ENCODE results near the gene RAE1. TPM values are rescaled to one million over a fixed set of nuclear protein-coding genes. Genes with fewer than 3 reads are reported as not detected.

The RAE1 gene
- total and polyA plus RNA-seq, 2 donors (not counting 3 experiments of a cell fraction or from before 2014, with no cell fraction given) = 34.1 to 55.8 TPM

GRCh38 chr20:57382516-57382915 is 31.5 kb downstream of the RAE1 start:
- intact Hi-C loops (cut with micrococcal nuclease) (loop anchor here (5.0 to 10.0 kb wide), 3 partner anchors 210 to 830 kb away; partner anchors contain the start of gene PMEPA1), dilution Hi-C loops (cut with MboI; ENCODE audit: extremely low pct_ligation_motif_present, low sequenced_read_pairs) (no loop called here)
- Histone ChIP-seq H3K36me3 (ENCODE audit: control insufficient read depth in 2 of 2, extremely low read depth in 1 of 2, insufficient read depth in 2 of 2, low read length in 2 of 2) (peaks cover 0 to 9% of the 10 kb centered on the region in 2 experiments), H3K79me2 (ENCODE audit: control insufficient read depth, insufficient read depth, low read length) (no peaks in the 10 kb centered on the region), H3K4me1 (ENCODE audit: control insufficient read depth, extremely low read depth, insufficient read depth, low read length) (no peaks in the 10 kb centered on the region), H3K9me3 (replicated peaks; ENCODE audit: control insufficient read depth, insufficient read depth, low read length) (no peaks in the 10 kb centered on the region), H3K4me3 (replicated peaks in 1 of 3; ENCODE audit: insufficient read depth in 1 of 3, low read depth in 1 of 3, low read length in 3 of 3) (no peak overlapping the region), H3K9me1 (replicated peaks; ENCODE audit: control insufficient read depth, extremely low read depth, insufficient read depth, low read length) (no peaks in the 10 kb centered on the region), H3K4me2 (ENCODE audit: insufficient read depth, low read length) (no peak overlapping the region), H4K20me1 (replicated peaks; ENCODE audit: control insufficient read depth, extremely low read depth, insufficient read depth, low read length) (no peaks in the 10 kb centered on the region), H2AFZ (ENCODE audit: low read depth, low read length) (no peak overlapping the region), H3K9ac (replicated peaks; ENCODE audit: extremely low read depth, insufficient read depth, low read length) (no peak overlapping the region), H3K27me3 (ENCODE audit: control insufficient read depth in 2 of 2, insufficient read depth in 2 of 2, low read length in 2 of 2) (no peaks in the 10 kb centered on the region), H3K27ac (ENCODE audit: insufficient read depth, low read depth, low read length) (no peak overlapping the region)
- DNase-seq (ENCODE audit: low read depth, low spot score) = no peak
- CTCF ChIA-PET = interaction anchor here (1.2 to 7.3 kb wide), 6 partner anchors 13 to 116 kb away, joined by 4 to 86 read pairs (median 10); no protein-coding TSS in a partner anchor
- POLR2A ChIA-PET = no interaction called here
- no peak for FAIRE-seq
- no peak for TF ChIP-seq GATA2 (IDR thresholded peaks at IDR 0.05; ENCODE audit: insufficient read depth, insufficient read length, low read depth, low read length)
- TF ChIP-seq MAX (IDR thresholded peaks at IDR 0.05; ENCODE audit: insufficient read depth, insufficient read length) = no peak
- BruUV-seq (replicated peaks) = no TSS peak

- Histone ChIP-seq H3K79me2 (ENCODE audit: control insufficient read depth, insufficient read depth, low read length) (no peaks in the 10 kb centered on the region), H3K4me2 (ENCODE audit: insufficient read depth, low read length) (no peak overlapping the region), H2AFZ (ENCODE audit: low read depth, low read length) (no peak overlapping the region), H4K20me1 (replicated peaks; ENCODE audit: control insufficient read depth, extremely low read depth, insufficient read depth, low read length) (no peaks in the 10 kb centered on the region), H3K9me1 (replicated peaks; ENCODE audit: control insufficient read depth, extremely low read depth, insufficient read depth, low read length) (no peaks in the 10 kb centered on the region), H3K4me3 (replicated peaks in 1 of 3; ENCODE audit: insufficient read depth in 1 of 3, low read depth in 1 of 3, low read length in 3 of 3) (no peak overlapping the region), H3K27me3 (ENCODE audit: control insufficient read depth in 2 of 2, insufficient read depth in 2 of 2, low read length in 2 of 2) (no peaks in the 10 kb centered on the region), H3K9me3 (replicated peaks; ENCODE audit: control insufficient read depth, insufficient read depth, low read length) (no peaks in the 10 kb centered on the region), H3K9ac (replicated peaks; ENCODE audit: extremely low read depth, insufficient read depth, low read length) (no peak overlapping the region), H3K4me1 (ENCODE audit: control insufficient read depth, extremely low read depth, insufficient read depth, low read length) (no peaks in the 10 kb centered on the region), H3K36me3 (ENCODE audit: control insufficient read depth in 2 of 2, extremely low read depth in 1 of 2, insufficient read depth in 2 of 2, low read length in 2 of 2) (peaks cover 0 to 5% of the 10 kb centered on the region in 2 experiments), H3K27ac (ENCODE audit: insufficient read depth, low read depth, low read length) (no peak overlapping the region)
- no TSS peak for BruUV-seq (replicated peaks)
- TF ChIP-seq FOS (IDR thresholded peaks at IDR 0.05; ENCODE audit: borderline replicate concordance, insufficient read depth, low read length) (no peak), EZH2 (IDR thresholded peaks at IDR 0.05; ENCODE audit: borderline replicate concordance, low read depth, low read length, severe bottlenecking) (no peak), GATA2 (IDR thresholded peaks at IDR 0.05; ENCODE audit: insufficient read depth, insufficient read length, low read depth, low read length) (no peak), MYC (IDR thresholded peaks at IDR 0.05; ENCODE audit: low read depth, low read length) (no peak), POLR2A (IDR thresholded peaks at IDR 0.05; ENCODE audit: low read depth, low read length) (no peak), JUN (IDR thresholded peaks at IDR 0.05; ENCODE audit: borderline replicate concordance, insufficient read depth, insufficient read length, low read depth) (no peak), CTCF (IDR thresholded peaks at IDR 0.05; ENCODE audit: extremely low read depth in 1 of 2, insufficient read depth in 1 of 2, low read depth in 1 of 2, low read length in 2 of 2) (no peak), MAX (IDR thresholded peaks at IDR 0.05; ENCODE audit: insufficient read depth, insufficient read length) (no peak), POLR2AphosphoS5 (IDR thresholded peaks at IDR 0.05; ENCODE audit: insufficient read depth, low read depth, low read length) (no peak)
- ChIA-PET POLR2A (no interaction called here), CTCF (interaction anchor here (0.6 to 7.3 kb wide), 6 partner anchors 9 to 1348 kb away, joined by 3 to 86 read pairs (median 4); no protein-coding TSS in a partner anchor)
- FAIRE-seq (no peak), DNase-seq (ENCODE audit: low read depth, low spot score) (no peak)
- intact Hi-C loops (cut with micrococcal nuclease) = loop anchor here (5.0 to 10.0 kb wide), 3 partner anchors 209 to 829 kb away; partner anchors contain the start of gene PMEPA1
- dilution Hi-C loops (cut with MboI; ENCODE audit: extremely low pct_ligation_motif_present, low sequenced_read_pairs) = no loop called here
Observed at GRCh38 chr20:57383447-57384347, 32.6 kb downstream of the RAE1 start.
